GM12873 (cell line): ENCODE data around the gene FUT4.

Source experiments
- TF ChIP-seq, protein P1 (sequence below): IDR thresholded peaks from 2 replicates; pipeline ENCODE4 v1.5.1; 2012; ENCODE audit warnings: low read depth, mild to moderate bottlenecking, moderate library complexity, low read length, control low read depth; ENCODE audit not compliant: insufficient read depth; ENCODE audit errors: missing control alignments

FUT4 gene

GRCh38 chr11:94543695-94544645 is at the start of gene FUT4:
Gene FUT4 (plus strand): TSS chr11:94543921. CDS start chr11:94544134, 213 bp downstream.
- TF ChIP-seq, protein P1, sequence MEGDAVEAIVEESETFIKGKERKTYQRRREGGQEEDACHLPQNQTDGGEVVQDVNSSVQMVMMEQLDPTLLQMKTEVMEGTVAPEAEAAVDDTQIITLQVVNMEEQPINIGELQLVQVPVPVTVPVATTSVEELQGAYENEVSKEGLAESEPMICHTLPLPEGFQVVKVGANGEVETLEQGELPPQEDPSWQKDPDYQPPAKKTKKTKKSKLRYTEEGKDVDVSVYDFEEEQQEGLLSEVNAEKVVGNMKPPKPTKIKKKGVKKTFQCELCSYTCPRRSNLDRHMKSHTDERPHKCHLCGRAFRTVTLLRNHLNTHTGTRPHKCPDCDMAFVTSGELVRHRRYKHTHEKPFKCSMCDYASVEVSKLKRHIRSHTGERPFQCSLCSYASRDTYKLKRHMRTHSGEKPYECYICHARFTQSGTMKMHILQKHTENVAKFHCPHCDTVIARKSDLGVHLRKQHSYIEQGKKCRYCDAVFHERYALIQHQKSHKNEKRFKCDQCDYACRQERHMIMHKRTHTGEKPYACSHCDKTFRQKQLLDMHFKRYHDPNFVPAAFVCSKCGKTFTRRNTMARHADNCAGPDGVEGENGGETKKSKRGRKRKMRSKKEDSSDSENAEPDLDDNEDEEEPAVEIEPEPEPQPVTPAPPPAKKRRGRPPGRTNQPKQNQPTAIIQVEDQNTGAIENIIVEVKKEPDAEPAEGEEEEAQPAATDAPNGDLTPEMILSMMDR = peak; percentile 5

- TF ChIP-seq, protein P1 = no peak
These were observed 49.5 kb upstream of the FUT4 start for GRCh38 chr11:94494126-94494680.

DNA sequence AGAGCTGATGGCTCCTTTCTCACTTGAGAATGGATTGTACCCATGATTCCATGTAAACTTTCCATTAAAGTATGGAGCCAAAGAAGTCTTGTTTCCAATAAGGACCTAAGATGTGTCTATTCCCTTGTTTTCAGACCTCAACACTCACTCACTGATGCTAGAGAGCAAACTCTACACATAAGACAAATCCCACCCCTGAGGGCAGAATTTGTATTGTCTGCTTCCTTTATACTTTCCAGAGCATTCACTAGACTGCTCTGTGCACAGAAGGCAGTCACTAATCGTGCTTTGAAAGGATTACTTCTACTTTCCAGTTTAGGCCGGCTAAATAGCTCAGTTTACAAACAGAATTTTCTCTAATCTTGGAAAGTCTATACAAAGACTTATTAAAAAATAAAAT is 43.5 kb upstream of the FUT4 start:
- TF ChIP-seq, protein P1 = no peak

DNA sequence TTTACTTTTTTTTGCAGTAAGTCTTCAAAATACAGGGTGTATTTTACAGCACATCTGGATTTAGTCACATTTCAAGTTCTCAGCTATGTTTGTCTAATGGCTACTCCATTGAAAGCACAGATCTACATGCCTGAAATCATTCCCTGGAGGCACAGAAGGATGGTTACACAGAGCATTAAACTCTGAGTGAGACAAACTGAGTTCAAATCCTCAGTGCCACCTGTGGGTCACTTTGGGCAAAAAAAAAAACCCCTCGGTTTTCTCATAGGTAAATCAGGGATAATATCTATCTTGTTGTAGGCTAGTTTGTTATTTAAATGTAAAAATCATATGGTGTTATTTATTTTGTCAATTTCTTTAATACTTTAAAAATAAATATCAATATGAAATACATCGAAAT is 42.2 kb upstream of the FUT4 start:
- TF ChIP-seq, protein P1 = no peak

- TF ChIP-seq, protein P1 = peak; percentile 49
These were observed 38.9 kb upstream of the FUT4 start for GRCh38 chr11:94504689-94505293.

GRCh38 chr11:94507485-94507884 is 36.2 kb upstream of the FUT4 start:
- TF ChIP-seq, protein P1 = no peak

- TF ChIP-seq, protein P1 = no peak
These were observed 31.6 kb upstream of the FUT4 start, which contains the start of gene C11orf97 for GRCh38 chr11:94511932-94512781. Gene C11orf97 (plus strand): TSS chr11:94512461. CDS start chr11:94512529, 68 bp downstream.
